Astrocyte (in vitro differentiated cells and primary cell): ENCODE measurements around the gene MBP.

Experiments used
- EZH2 ChIP-seq: IDR thresholded peaks from 2 replicates; pipeline ENCODE4 v1.6.1; 2012; ENCODE audit warnings: mild to moderate bottlenecking, low read length, inconsistent platforms; ENCODE audit not compliant: insufficient read depth
- TF ChIP-seq, protein P1 (sequence below): IDR thresholded peaks from 2 replicates; pipeline ENCODE4 v1.5.1; 2011; ENCODE audit warnings: low read depth, mild to moderate bottlenecking, inconsistent platforms, low read length, moderate library complexity; ENCODE audit not compliant: insufficient read depth

DNA sequence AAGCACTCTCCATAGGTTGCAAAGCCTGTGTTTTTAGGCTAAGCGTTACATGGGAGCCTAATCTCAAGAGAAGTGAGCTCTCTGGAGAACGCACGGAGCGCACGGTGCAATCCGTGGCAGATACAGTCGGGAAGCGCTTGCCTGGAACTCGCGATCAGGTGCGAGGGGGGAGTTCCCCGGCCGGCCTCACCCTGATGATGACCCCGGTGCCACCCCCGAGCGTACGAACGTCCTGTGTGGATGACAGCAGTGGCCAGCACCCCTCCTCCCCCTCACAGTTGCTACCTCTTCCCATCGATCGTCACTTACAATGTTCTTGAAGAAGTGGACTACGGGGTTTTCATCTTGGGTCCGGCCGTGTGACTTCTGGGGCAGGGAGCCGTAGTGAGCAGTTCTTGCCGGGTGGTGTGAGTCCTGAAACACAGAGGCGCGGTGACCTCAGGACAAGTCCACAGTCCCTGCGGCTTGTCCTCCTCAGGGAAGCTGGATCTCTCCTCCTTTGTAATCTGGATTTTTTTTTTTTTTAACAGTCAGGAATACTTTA, 142.9 kb downstream of the MBP start:
- TF ChIP-seq, protein P1, sequence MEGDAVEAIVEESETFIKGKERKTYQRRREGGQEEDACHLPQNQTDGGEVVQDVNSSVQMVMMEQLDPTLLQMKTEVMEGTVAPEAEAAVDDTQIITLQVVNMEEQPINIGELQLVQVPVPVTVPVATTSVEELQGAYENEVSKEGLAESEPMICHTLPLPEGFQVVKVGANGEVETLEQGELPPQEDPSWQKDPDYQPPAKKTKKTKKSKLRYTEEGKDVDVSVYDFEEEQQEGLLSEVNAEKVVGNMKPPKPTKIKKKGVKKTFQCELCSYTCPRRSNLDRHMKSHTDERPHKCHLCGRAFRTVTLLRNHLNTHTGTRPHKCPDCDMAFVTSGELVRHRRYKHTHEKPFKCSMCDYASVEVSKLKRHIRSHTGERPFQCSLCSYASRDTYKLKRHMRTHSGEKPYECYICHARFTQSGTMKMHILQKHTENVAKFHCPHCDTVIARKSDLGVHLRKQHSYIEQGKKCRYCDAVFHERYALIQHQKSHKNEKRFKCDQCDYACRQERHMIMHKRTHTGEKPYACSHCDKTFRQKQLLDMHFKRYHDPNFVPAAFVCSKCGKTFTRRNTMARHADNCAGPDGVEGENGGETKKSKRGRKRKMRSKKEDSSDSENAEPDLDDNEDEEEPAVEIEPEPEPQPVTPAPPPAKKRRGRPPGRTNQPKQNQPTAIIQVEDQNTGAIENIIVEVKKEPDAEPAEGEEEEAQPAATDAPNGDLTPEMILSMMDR = no peak
- no peak for TF ChIP-seq EZH2
